ENCODE measurements around the gene GRPEL1. TPM values are rescaled to one million over a fixed set of nuclear protein-coding genes. Genes with fewer than 3 reads are reported as not detected.

The GRPEL1 gene
- total RNA-seq, 1 donor from 2014 or later = 67.4 TPM

GRCh38 chr4:7014815-7015214 is 53.0 kb downstream of the GRPEL1 start:
- no peak for FAIRE-seq
- DNase-seq (ENCODE audit: low read depth) = no peak
- Histone ChIP-seq H3K36me3 (ENCODE audit: control insufficient read depth, insufficient read depth, low read length) (peaks cover 35% of the 10 kb centered on the region), H3K27me3 (ENCODE audit: control insufficient read depth, insufficient read depth, low read length) (no peaks in the 10 kb centered on the region), H3K4me3 (ENCODE audit: low read depth, low read length) (no peak overlapping the region)
- TF ChIP-seq CTCF (IDR thresholded peaks at IDR 0.05; ENCODE audit: insufficient read depth, low read length, severe bottlenecking) = no peak

- TF ChIP-seq CTCF (IDR thresholded peaks at IDR 0.05; ENCODE audit: insufficient read depth, low read length, severe bottlenecking) = no peak
- no peak for FAIRE-seq
These were observed 54.7 kb downstream of the GRPEL1 start for GRCh38 chr4:7013175-7013574.

GRCh38 chr4:7009564-7009963 is 58.3 kb downstream of the GRPEL1 start:
- H3K27me3 ChIP-seq (ENCODE audit: control insufficient read depth, insufficient read depth, low read length) = no peaks in the 10 kb centered on the region
- FAIRE-seq = no peak
- TF ChIP-seq CTCF (IDR thresholded peaks at IDR 0.05; ENCODE audit: insufficient read depth, low read length, severe bottlenecking) = no peak
- no peak overlapping the region for H3K4me3 ChIP-seq (ENCODE audit: low read depth, low read length)
- DNase-seq (ENCODE audit: low read depth) = no peak
- H3K36me3 ChIP-seq (ENCODE audit: control insufficient read depth, insufficient read depth, low read length) = peaks cover 27% of the 10 kb centered on the region

More at GRCh38 chr4:7013175-7013574, 54.7 kb downstream of the GRPEL1 start:
- no peaks in the 10 kb centered on the region for H3K27me3 ChIP-seq (ENCODE audit: control insufficient read depth, insufficient read depth, low read length)
- peaks cover 41% of the 10 kb centered on the region for H3K36me3 ChIP-seq (ENCODE audit: control insufficient read depth, insufficient read depth, low read length)
- no peak overlapping the region for H3K4me3 ChIP-seq (ENCODE audit: low read depth, low read length)
- DNase-seq (ENCODE audit: low read depth) = no peak

Other genes starting within 250 kb of the GRPEL1 start
- gene TBC1D14, start 158.2 kb downstream of the GRPEL1 start, total RNA-seq = 103 and 133 TPM in 2 replicates
- gene TADA2B, start 24.7 kb downstream of the GRPEL1 start, total RNA-seq = 12.1 and 14.6 TPM in 2 replicates
- gene SORCS2, start 124.5 kb upstream of the GRPEL1 start, total RNA-seq = under 0.01 and 1.0 TPM in 2 replicates